Neural cell (in vitro differentiated cells): Measurements from ENCODE around the gene HNRNPR.

Experiments used
- CTCF ChIP-seq: fragments of 450-650 bp; IDR thresholded peaks from 2 replicates; pipeline ENCODE4 v1.5.1; 2014; ENCODE audit warnings: antibody characterized with exemption, mild to moderate bottlenecking, moderate library complexity; ENCODE audit not compliant: poor library complexity, severe bottlenecking
- EP300 ChIP-seq: fragments of 450-650 bp; conservative IDR thresholded peaks from 2 replicates; pipeline ENCODE4 v1.6.1; 2014; ENCODE audit warnings: antibody characterized with exemption, mild to moderate bottlenecking, moderate library complexity; ENCODE audit not compliant: poor library complexity, severe bottlenecking
- EZH2 ChIP-seq: fragments of 200-600, 300-800 bp; shearing (Covaris generic), sonication (generic); IDR thresholded peaks from 2 replicates; pipeline ENCODE4 v1.6.1; 2014; ENCODE audit warnings: antibody characterized with exemption, low read length, borderline replicate concordance, mild to moderate bottlenecking; ENCODE audit not compliant: insufficient read depth, poor library complexity, severe bottlenecking
- MXI1 ChIP-seq: fragments of 450-650 bp; conservative IDR thresholded peaks from 2 replicates; pipeline ENCODE4 v1.6.1; 2014; ENCODE audit warnings: antibody characterized with exemption, mild to moderate bottlenecking; ENCODE audit not compliant: poor library complexity, severe bottlenecking
- POLR2AphosphoS5 ChIP-seq: IDR thresholded peaks from 2 replicates; pipeline ENCODE4 v1.6.1; 2012
- RAD21 ChIP-seq: fragments of 450-650 bp; conservative IDR thresholded peaks from 2 replicates; pipeline ENCODE4 v1.6.1; 2014; ENCODE audit warnings: antibody characterized with exemption, mild to moderate bottlenecking, moderate library complexity
- REST ChIP-seq: IDR thresholded peaks from 2 replicates; pipeline ENCODE4 v1.6.1; 2012; ENCODE audit warnings: borderline replicate concordance
- SMC3 ChIP-seq: fragments of 450-650 bp; conservative IDR thresholded peaks from 2 replicates; pipeline ENCODE4 v1.6.1; 2014; ENCODE audit warnings: antibody characterized with exemption, mild to moderate bottlenecking, moderate library complexity; ENCODE audit not compliant: poor library complexity
- TAF1 ChIP-seq: IDR thresholded peaks from 2 replicates; pipeline ENCODE4 v1.6.1; 2012; ENCODE audit warnings: low read depth

GRCh38 chr1:23288671-23289070, 55.4 kb downstream of the HNRNPR start:
- TF ChIP-seq CTCF (no peak), POLR2AphosphoS5 (no peak), EP300 (no peak), EZH2 (no peak), REST (no peak), SMC3 (no peak), MXI1 (no peak), TAF1 (no peak), RAD21 (no peak)
